H1 (cell line): ENCODE measurements around the gene NELFA. TPM values are rescaled to one million over a fixed set of nuclear protein-coding genes. Genes with fewer than 3 reads are reported as not detected.

Source experiments
- CTCF ChIA-PET: fragments of 300-600 bp; sonication (Branson Sonifier 250); formaldehyde crosslinking; loops from one replicate; lab custom pipeline; 2021; ENCODE audit not compliant: partially characterized antibody; lab: Charles Lee
- POLR2A ChIA-PET: fragments of 300-600 bp; sonication (Branson Sonifier 250); formaldehyde crosslinking; loops from one replicate; lab custom pipeline; 2021; ENCODE audit warnings: inconsistent platforms; ENCODE audit not compliant: partially characterized antibody; lab: Charles Lee
- DNase-seq, 2 experiments: peaks; one replicate each; pipeline versions ENCODE4 v3.0.0 to v3.0.0-alpha.2; 2010 to 2022; ENCODE audit warnings: low spot score in 2 of 2, low read depth in 1 of 2, mixed read lengths in 1 of 2
- FAIRE-seq: peaks from 2 replicates; lab custom pipeline; 2011; peaks lifted over from hg19 to GRCh38; lab: Jason Lieb, UNC
- H2AFZ ChIP-seq: 2 replicates; pipeline ENCODE4 v1.8.1; 2012; ENCODE audit warnings: low read length, inconsistent platforms
- H2AK5ac ChIP-seq: 2 replicates; pipeline ENCODE4 v1.6.1; 2013; ENCODE audit warnings: low read depth, low read length
- H2BK120ac ChIP-seq: replicated peaks from 2 replicates; pipeline ENCODE3; 2013; ENCODE audit warnings: low read depth, low read length, inconsistent platforms
- H2BK12ac ChIP-seq: 2 replicates; pipeline ENCODE4 v1.6.1; 2013; ENCODE audit warnings: low read depth, low read length
- H2BK15ac ChIP-seq: 2 replicates; pipeline ENCODE4 v1.6.1; 2013; ENCODE audit warnings: low read length
- H2BK20ac ChIP-seq: 2 replicates; pipeline ENCODE4 v1.6.1; 2013; ENCODE audit warnings: low read length
- H2BK5ac ChIP-seq: 2 replicates; pipeline ENCODE4 v1.6.1; 2013; ENCODE audit warnings: low read depth, low read length
- H3K14ac ChIP-seq: 2 replicates; pipeline ENCODE4 v1.6.1; 2013; ENCODE audit warnings: inconsistent platforms; ENCODE audit not compliant: insufficient read length
- H3K18ac ChIP-seq: 2 replicates; pipeline ENCODE4 v1.6.1; 2013; ENCODE audit warnings: low read length; ENCODE audit errors: extremely low read depth
- H3K23ac ChIP-seq: 2 replicates; pipeline ENCODE4 v1.6.1; 2013; ENCODE audit warnings: inconsistent platforms; ENCODE audit not compliant: insufficient read length
- H3K23me2 ChIP-seq: 2 replicates; pipeline ENCODE4 v1.6.1; 2013; ENCODE audit warnings: low read depth, low read length
- H3K27ac ChIP-seq: 2 replicates; pipeline ENCODE4 v1.6.1; 2011; ENCODE audit warnings: low read depth, low read length, inconsistent platforms
- H3K27me3 ChIP-seq, 4 experiments: replicated peaks in 1 of 4; 1 replicate in 1 of 4; 2 replicates in 3 of 4; pipeline versions ENCODE4 v1.6.1 to v1.8.1; 2011 to 2013; ENCODE audit warnings: low read length in 3 of 4, mild to moderate bottlenecking in 3 of 4, inconsistent platforms in 2 of 4, mixed read lengths in 2 of 4, moderate library complexity in 1 of 4; ENCODE audit not compliant: control insufficient read depth in 3 of 4, insufficient read depth in 3 of 4; ENCODE audit errors: extremely low read depth in 1 of 4
- H3K36me3 ChIP-seq, 4 experiments: 2 replicates each; pipeline versions ENCODE4 v1.6.1 to v1.8.1; 2011 to 2013; ENCODE audit warnings: mild to moderate bottlenecking in 4 of 4, low read length in 3 of 4, moderate library complexity in 2 of 4, control low read depth in 1 of 4, inconsistent platforms in 1 of 4; ENCODE audit not compliant: insufficient read depth in 4 of 4, control insufficient read depth in 2 of 4
- H3K4ac ChIP-seq: replicated peaks from 2 replicates; pipeline ENCODE3; 2013; ENCODE audit warnings: low read length, low read depth, mixed read lengths, inconsistent platforms; ENCODE audit not compliant: insufficient read length
- H3K4me1 ChIP-seq, 4 experiments: replicated peaks in 1 of 4; 1 replicate in 1 of 4; 2 replicates in 3 of 4; pipeline versions ENCODE4 v1.6.1 to v1.8.1; 2011 to 2013; ENCODE audit warnings: low read length in 3 of 4, inconsistent platforms in 2 of 4, mixed read lengths in 1 of 4; ENCODE audit not compliant: insufficient read depth in 4 of 4, control insufficient read depth in 3 of 4
- H3K4me2 ChIP-seq, 2 experiments: 2 replicates each; pipeline versions ENCODE4 v1.6.1 to v1.8.1; 2011 to 2013; ENCODE audit warnings: low read depth in 2 of 2, low read length in 2 of 2, control low read depth in 1 of 2, inconsistent platforms in 1 of 2, mild to moderate bottlenecking in 1 of 2; ENCODE audit not compliant: insufficient read depth in 1 of 2
- H3K4me3 ChIP-seq, 4 experiments: fragments of 200-600, 300-600 bp in 1 of 4; sonication (generic), shearing (Covaris generic), sonication (Bioruptor Twin) in 1 of 4; 2 replicates each; pipeline versions ENCODE4 v1.5.1 to v1.8.1; 2011 to 2016; ENCODE audit warnings: low read length in 4 of 4, low read depth in 3 of 4, control low read depth in 2 of 4, inconsistent platforms in 2 of 4, mild to moderate bottlenecking in 2 of 4, mixed read lengths in 1 of 4, moderate library complexity in 1 of 4; ENCODE audit not compliant: insufficient read depth in 2 of 4; ENCODE audit errors: extremely low read depth in 1 of 4
- H3K56ac ChIP-seq: replicated peaks from 2 replicates; pipeline ENCODE3; 2013; ENCODE audit warnings: low read depth, mild to moderate bottlenecking, mixed read lengths, low read length, inconsistent platforms; ENCODE audit not compliant: insufficient read length
- H3K79me1 ChIP-seq: 2 replicates; pipeline ENCODE4 v1.6.1; 2013; ENCODE audit warnings: low read depth, low read length, control low read depth
- H3K79me2 ChIP-seq, 2 experiments: 2 replicates each; pipeline versions ENCODE4 v1.6.1 to v1.8.1; 2012 to 2013; ENCODE audit warnings: low read length in 2 of 2, mild to moderate bottlenecking in 2 of 2, inconsistent platforms in 1 of 2; ENCODE audit not compliant: insufficient read depth in 2 of 2, control insufficient read depth in 1 of 2
- H3K9ac ChIP-seq, 4 experiments: replicated peaks in 1 of 4; 1 replicate in 1 of 4; 2 replicates in 3 of 4; pipeline versions ENCODE4 v1.6.1 to v1.8.1; 2011 to 2013; ENCODE audit warnings: low read depth in 3 of 4, low read length in 3 of 4, control low read depth in 2 of 4, mild to moderate bottlenecking in 2 of 4, moderate library complexity in 2 of 4, inconsistent platforms in 1 of 4; ENCODE audit errors: extremely low read depth in 1 of 4
- H3K9me3 ChIP-seq, 2 experiments: 2 replicates each; pipeline versions ENCODE4 v1.6.1 to v1.8.1; 2012 to 2013; ENCODE audit warnings: mild to moderate bottlenecking in 2 of 2, moderate library complexity in 2 of 2, control low read depth in 1 of 2, inconsistent platforms in 1 of 2, low read depth in 1 of 2, low read length in 1 of 2, mixed read lengths in 1 of 2; ENCODE audit not compliant: insufficient read depth in 2 of 2
- H4K20me1 ChIP-seq, 2 experiments: replicated peaks in 1 of 2; 2 replicates each; pipeline versions ENCODE3 to v1.8.1; 2011 to 2013; ENCODE audit warnings: inconsistent platforms in 2 of 2, low read length in 2 of 2, mild to moderate bottlenecking in 1 of 2; ENCODE audit not compliant: insufficient read depth in 2 of 2, control insufficient read depth in 1 of 2
- H4K5ac ChIP-seq: 2 replicates; pipeline ENCODE4 v1.6.1; 2013; ENCODE audit warnings: low read length, low read depth, mixed read lengths, inconsistent platforms; ENCODE audit not compliant: insufficient read length
- H4K8ac ChIP-seq: 2 replicates; pipeline ENCODE4 v1.8.0; 2013; ENCODE audit warnings: mild to moderate bottlenecking, moderate library complexity, low read length, inconsistent platforms; ENCODE audit not compliant: insufficient read depth; ENCODE audit errors: extremely low read depth
- H4K91ac ChIP-seq: replicated peaks from 2 replicates; pipeline ENCODE3; 2013; ENCODE audit warnings: low read length, mixed read lengths, inconsistent platforms; ENCODE audit not compliant: insufficient read length
- EZH2 ChIP-seq: fragments of 200-600 bp; sonication (generic); IDR thresholded peaks from 2 replicates; pipeline ENCODE4 v1.7.1; 2012; ENCODE audit warnings: low read depth, mild to moderate bottlenecking, moderate library complexity, low read length, inconsistent platforms; ENCODE audit not compliant: severe bottlenecking
- KDM1A ChIP-seq: fragments of 200-600, 300-600 bp; sonication (generic); IDR thresholded peaks from 2 replicates; pipeline ENCODE4 v1.7.1; 2016; ENCODE audit warnings: mild to moderate bottlenecking, low read length, borderline replicate concordance
- NANOG ChIP-seq: IDR thresholded peaks from 2 replicates; pipeline ENCODE4 v1.6.1; 2011; ENCODE audit warnings: low read length, low read depth, mild to moderate bottlenecking, inconsistent platforms; ENCODE audit not compliant: insufficient read depth, poor library complexity, severe bottlenecking
- PHF8 ChIP-seq: fragments of 200-600 bp; sonication (generic); conservative IDR thresholded peaks from 2 replicates; pipeline ENCODE4 v1.7.1; 2012; ENCODE audit warnings: low read depth, mild to moderate bottlenecking, inconsistent platforms, low read length, moderate library complexity
- POLR2AphosphoS5 ChIP-seq: IDR thresholded peaks from 2 replicates; pipeline ENCODE4 v1.6.1; 2011; ENCODE audit warnings: low read depth, low read length
- SIRT6 ChIP-seq: IDR thresholded peaks from one replicate; pipeline ENCODE4 v1.7.1; 2012; ENCODE audit warnings: low read length, inconsistent platforms
- SIX5 ChIP-seq: IDR thresholded peaks from 2 replicates; pipeline ENCODE4 v1.6.1; 2011; ENCODE audit warnings: mild to moderate bottlenecking, low read depth, low read length
- SP1 ChIP-seq: IDR thresholded peaks from 2 replicates; pipeline ENCODE4 v1.6.1; 2011; ENCODE audit warnings: low read depth, low read length
- ZNF274 ChIP-seq: IDR thresholded peaks from 2 replicates; pipeline ENCODE4 v1.7.0; 2012; ENCODE audit warnings: low read length, borderline replicate concordance; ENCODE audit errors: extremely low read depth
- WGBS, 2 experiments: shearing (Covaris generic) in 1 of 2; methylation state at CpG; one replicate each; pipeline versions ENCODE4 v1.1.6 to v1.1.7; 2013 to 2015; ENCODE audit warnings: low lambda C conversion rate in 2 of 2, mixed read lengths in 2 of 2, inconsistent platforms in 1 of 2, low coverage in 1 of 2, missing lambda C conversion rate in 1 of 2; ENCODE audit not compliant: insufficient replicate concordance in 2 of 2, insufficient coverage in 1 of 2, insufficient read length in 1 of 2; ENCODE audit errors: extremely low coverage in 1 of 2, missing lambda C conversion rate in 1 of 2; 5-methylcytosine and 5-hydroxymethylcytosine counted together
- polyA plus RNA-seq, 7 experiments: library from polyadenylated mRNA; depleted of rRNA in 3 of 7; stranded (reverse) in 5 of 7; unstranded in 2 of 7; fragments of >200 nt in 5 of 7; fragments of 200-250 nt in 2 of 7; gene quantifications; 1 replicate in 5 of 7; 2 replicates in 1 of 7; 4 replicates in 1 of 7; pipeline versions ENCODE4 v1.2.1 to v1.2.3, GENCODE V29; 2011 to 2013; ENCODE audit warnings: missing spikeins in 2 of 7, mixed read lengths in 2 of 7
- total RNA-seq: library from RNA; stranded (reverse); fragmentation: NEBNext Ultra II Directional; extraction: Animal tissue kit (Norgen Biotek cat#: 25700); gene quantifications from 2 replicates; pipeline ENCODE4 v1.2.1, GENCODE V29; 2021
- TF ChIP-seq, protein P1 (sequence below): IDR thresholded peaks from 2 replicates; pipeline ENCODE4 v1.6.1; 2011; ENCODE audit warnings: low read length, improper control_type of control experiment

NELFA gene
- total and polyA plus RNA-seq, 2 of the 8 experiments (the other 6 are each of a cell fraction or from before 2014, with no cell fraction given): 41.8 to 57.5 TPM

DNA sequence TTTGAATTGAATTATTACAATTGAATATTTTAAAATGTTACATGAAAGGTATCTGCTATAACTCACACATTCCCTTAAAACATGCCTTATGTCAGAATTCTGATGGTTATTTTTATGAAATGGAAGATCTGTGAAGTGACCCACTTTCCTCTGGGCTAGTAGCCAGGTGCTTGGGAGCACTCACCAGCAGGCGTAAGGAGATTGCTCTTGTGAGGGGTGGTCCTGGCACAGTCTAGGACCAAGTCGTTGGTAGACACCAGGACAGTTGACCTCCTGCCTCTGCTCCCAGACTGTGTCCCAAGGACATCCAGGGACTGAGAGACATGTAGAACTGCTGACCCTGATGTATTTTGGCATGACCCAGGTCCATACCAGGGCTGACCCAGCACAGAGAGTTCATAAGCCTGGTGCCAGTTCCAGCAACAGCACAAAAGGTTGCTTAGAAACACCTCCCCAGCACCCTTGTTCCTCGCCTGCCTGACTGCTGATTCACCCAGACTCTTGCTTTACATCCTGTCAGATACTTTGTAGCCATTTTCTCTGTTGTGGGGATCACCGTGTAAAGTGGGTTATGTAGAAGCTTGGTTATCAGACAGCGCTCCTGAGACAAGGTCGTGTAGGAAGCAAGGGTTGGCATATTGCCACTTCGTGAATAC lies 48.5 kb downstream of the NELFA start:
- no peak for FAIRE-seq

More for the DNA sequence above, 48.5 kb downstream of the NELFA start:
- Histone ChIP-seq H2AFZ (no peak overlapping the region), H2AK5ac (no peak overlapping the region), H3K4me2 (no peak overlapping the region), H3K56ac (no peak overlapping the region), H3K23ac (no peak overlapping the region), H2BK5ac (no peak overlapping the region), H4K5ac (no peak overlapping the region), H3K79me2 (no peaks in the 10 kb centered on the region), H3K9ac (no peak overlapping the region), H3K14ac (no peak overlapping the region), H3K18ac (no peak overlapping the region), H4K8ac (no peak overlapping the region)
- 91% methylated on average over 7 of the region's 7 CpGs; no CpG with 5 or more reads in 1 of the 2 experiments for WGBS, 2 experiments
- POLR2A ChIA-PET: interaction anchor here (1.3 kb wide), 1 partner anchor 49 kb away, joined by 3 read pairs; the partner anchor contains the start of gene NELFA
- no peak for TF ChIP-seq SP1
- TF ChIP-seq POLR2AphosphoS5: no peak
- no peak for TF ChIP-seq PHF8
- TF ChIP-seq NANOG: no peak
- no peak for TF ChIP-seq SIRT6
- no peak for TF ChIP-seq EZH2
- no peak for TF ChIP-seq ZNF274
- TF ChIP-seq, protein P1, sequence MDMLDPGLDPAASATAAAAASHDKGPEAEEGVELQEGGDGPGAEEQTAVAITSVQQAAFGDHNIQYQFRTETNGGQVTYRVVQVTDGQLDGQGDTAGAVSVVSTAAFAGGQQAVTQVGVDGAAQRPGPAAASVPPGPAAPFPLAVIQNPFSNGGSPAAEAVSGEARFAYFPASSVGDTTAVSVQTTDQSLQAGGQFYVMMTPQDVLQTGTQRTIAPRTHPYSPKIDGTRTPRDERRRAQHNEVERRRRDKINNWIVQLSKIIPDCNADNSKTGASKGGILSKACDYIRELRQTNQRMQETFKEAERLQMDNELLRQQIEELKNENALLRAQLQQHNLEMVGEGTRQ: no peak
- no peak for TF ChIP-seq SIX5
- TF ChIP-seq KDM1A: no peak
- TF ChIP-seq, all 59 proteins: peak for 0
- H3K27me3 ChIP-seq: no peaks in the 10 kb centered on the region
- H2BK120ac ChIP-seq: no peak overlapping the region
- CTCF ChIA-PET: interaction anchor here (2.1 kb wide), 1 partner anchor 61 kb away, joined by 7 read pairs; no protein-coding TSS in a partner anchor
- peaks cover 17 to 59% (median 38%) of the 10 kb centered on the region in 4 experiments; a peak in 7 of 8 replicates for H3K36me3 ChIP-seq
- no peaks in the 10 kb centered on the region; the same call in 1 of the 2 replicates for H3K79me1 ChIP-seq
- H2BK20ac ChIP-seq: no peak overlapping the region
- H3K9me3 ChIP-seq: no peaks in the 10 kb centered on the region
- H4K20me1 ChIP-seq: peaks cover 1 to 3% of the 10 kb centered on the region in 2 experiments
- no peak overlapping the region for H3K27ac ChIP-seq
- H4K91ac ChIP-seq: no peak overlapping the region
- no peaks in the 10 kb centered on the region; a peak in 2 of 7 replicates for H3K4me1 ChIP-seq
- no peak overlapping the region for H2BK15ac ChIP-seq
- H3K4me3 ChIP-seq: no peak overlapping the region
- H3K4ac ChIP-seq: no peak overlapping the region
- no peaks in the 10 kb centered on the region for H3K23me2 ChIP-seq
- no peak overlapping the region for H2BK12ac ChIP-seq
- DNase-seq: no peak
